Activated CD8-positive, alpha-beta memory T cell treated with anti-CD3 and anti-CD28 coated beads, Interleukin-2, amount 50 U/mL, for 1 hour (primary cell): ENCODE measurements around the gene AHNAK.

Experiments used
- DNase-seq: peaks from one replicate; pipeline ENCODE4 v3.0.0-alpha.2; 2020; ENCODE audit errors: extremely low read depth

Gene AHNAK

GRCh38 chr11:62498492-62499286 lies 47.9 kb downstream of the AHNAK start:
- no peak for DNase-seq

DNA sequence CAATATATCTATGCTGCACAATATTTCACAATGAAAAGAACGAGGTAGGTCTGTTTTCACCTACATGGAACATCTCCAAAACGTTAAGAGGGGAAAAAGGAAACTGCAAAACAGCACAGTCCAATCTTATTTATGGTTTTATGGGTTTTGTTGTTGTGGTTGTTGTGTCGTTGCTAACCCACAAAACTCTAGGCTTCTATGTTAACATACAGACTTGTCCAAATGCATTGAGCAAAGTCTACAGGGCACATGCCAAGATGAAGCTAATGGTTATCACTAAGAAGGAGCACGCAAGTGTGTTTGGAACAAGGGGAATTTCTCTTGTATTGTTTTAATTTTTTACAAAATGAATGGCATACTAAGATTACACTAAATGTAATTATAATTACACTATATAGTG lies 48.6 kb downstream of the AHNAK start:
- DNase-seq = no peak

GRCh38 chr11:62497132-62497801 lies 49.3 kb downstream of the AHNAK start:
- DNase-seq = no peak

DNA sequence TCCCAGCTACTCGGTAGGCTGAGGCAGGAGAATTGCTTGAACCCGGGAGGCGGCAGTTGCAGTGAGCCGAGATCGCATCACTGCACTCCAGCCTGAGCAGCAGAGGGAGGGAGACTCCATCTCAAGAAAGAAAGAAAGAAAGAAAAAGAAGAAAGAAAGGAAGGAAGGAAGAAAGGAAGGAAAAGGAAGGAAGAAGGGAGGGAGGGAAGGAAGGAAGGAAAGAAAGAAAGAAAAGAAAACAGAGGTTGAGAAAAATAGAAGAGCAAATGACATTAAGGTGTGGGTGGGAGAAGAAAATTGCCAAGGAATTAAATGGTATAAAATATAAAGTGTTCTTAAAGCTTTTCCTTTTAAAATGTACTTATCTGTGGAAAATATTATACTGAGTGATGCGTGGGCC lies 49.9 kb downstream of the AHNAK start:
- DNase-seq = no peak

DNA sequence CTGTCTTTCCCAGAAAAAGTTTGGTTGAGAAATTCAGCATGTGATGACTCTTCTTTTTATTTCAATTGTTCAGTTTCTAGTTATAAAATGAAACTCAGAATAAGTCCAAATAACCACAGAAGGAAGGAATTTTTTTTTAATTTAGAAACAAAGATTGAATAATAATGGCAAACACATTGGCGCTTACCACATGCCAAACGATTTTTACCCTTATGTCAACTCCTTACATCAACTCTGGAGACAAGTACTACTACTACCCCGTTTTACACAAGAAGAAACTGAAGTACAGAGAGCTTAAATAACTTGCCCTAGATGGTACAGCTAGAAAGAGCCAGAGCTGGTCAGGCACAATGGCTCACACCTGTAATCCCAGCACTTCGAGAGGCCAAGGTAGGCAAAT lies 52.4 kb downstream of the AHNAK start:
- no peak for DNase-seq

DNA sequence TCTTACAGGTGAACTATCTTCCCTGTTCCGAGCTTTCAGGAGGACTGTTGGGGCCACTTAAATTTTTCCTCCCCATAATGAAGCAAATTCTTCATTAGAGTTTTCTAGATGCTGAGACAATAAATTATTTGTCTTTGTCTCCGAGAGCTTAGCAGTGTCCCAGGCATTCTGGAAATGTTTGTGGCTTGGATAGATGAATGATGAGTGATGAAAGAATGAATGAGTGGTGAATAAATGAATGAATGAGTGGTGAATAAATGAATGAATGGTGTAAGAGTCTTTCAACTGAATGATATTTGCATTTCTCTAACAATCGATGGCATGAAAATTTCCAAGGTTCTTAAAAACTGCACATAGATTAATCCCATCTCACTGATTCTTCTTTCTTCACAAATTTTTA lies 52.8 kb downstream of the AHNAK start:
- DNase-seq = no peak

DNA sequence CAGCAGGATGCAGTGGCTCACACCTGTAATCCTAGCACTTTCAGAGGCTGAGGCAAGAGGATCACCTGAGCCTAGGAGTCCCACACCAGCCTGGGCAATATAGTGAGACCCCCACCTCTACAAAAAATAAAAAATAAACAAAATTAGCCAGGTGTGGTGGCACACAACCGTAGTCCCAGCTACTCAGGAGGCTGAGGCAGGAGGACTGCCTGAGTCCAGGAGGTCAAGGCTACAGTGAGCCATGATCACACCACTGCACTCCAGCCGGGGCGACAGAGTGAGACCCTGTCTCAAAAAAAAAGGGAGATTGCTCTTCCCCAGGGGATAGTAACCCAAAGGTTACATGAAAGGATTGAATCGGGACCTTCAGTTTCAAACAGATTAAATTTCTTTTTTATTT lies 54.0 kb downstream of the AHNAK start:
- DNase-seq = no peak

GRCh38 chr11:62491571-62492329 lies 54.9 kb downstream of the AHNAK start:
- DNase-seq = no peak

GRCh38 chr11:62489204-62489603 lies 57.4 kb downstream of the AHNAK start:
- DNase-seq = no peak

DNA sequence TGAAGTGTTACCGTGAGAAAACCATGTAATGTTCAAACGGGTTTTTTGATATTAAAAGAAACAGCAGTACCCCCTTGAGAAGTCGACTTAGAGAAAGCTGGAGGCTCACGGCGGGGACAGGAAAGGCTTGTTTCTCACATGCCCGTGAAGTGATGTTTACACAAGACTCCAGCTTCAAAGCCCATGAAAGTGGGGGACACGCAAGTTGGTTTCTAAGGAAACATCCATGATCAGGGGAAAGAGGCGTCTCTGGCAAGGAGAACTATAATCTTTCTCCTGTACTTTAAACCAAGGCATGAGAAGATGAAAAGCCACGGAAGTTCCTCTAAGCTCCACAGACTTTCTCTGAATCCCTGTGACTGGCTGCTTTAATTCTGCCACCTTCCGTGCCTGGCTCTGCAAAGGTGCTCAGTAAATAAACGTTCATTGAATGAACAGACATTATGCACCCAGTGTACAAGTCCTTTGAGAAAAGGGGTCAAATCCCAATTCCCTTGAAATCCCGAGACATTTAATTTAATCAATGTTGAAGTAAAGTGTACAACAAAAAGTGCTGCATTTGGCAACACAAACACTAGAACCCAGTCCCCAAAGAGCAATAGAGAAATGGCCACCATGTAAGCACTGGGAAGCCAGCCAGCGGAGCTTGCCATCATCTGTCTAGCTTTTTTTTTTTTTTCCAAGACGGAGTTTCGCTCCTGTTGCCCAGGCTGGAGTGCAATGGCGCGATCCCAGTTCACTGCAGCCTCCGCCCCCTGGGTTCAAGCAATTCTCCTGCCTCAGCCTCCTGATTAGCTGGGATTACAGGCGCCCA lies 58.7 kb downstream of the AHNAK start:
- DNase-seq = no peak

DNA sequence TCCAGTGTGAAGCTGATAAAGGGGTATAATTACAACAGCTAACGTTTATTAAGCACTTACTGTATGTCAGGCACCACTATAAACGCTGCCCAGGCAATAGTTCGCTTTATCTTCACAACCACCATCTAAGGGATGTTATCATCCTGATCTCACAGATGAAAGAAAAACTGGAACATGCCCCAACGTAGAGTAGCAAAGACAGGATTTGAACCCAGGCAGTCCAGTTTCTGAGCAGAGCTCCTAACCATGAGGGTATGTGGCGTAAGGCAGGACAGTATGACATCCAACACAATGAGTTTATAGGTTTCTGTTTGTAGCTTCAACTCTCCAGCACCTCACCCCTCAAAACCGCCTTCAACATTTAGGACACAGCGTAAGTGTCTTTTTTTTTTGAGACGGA lies 59.5 kb downstream of the AHNAK start:
- DNase-seq = no peak

GRCh38 chr11:62484352-62484751 lies 62.3 kb downstream of the AHNAK start:
- no peak for DNase-seq

DNA sequence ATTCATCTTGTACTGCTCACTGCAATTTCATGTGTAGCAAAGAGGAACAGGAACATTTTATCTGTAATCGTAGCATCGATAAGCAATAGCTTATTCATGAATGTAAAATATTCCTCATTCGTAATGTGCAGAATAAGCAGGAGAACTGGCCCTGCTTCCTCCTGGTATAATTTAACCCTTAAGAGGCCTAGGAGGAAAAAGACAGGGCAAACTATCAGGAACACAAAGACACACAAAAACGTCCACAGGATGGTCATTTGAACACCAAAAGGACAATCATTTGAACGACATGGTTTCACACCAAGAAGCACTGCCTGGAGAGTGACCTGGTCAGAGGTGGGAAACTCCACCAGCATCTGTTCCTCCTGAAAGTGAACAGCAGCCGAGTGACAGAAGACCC lies 63.9 kb downstream of the AHNAK start:
- no peak for DNase-seq

GRCh38 chr11:62479631-62480201 lies 66.9 kb downstream of the AHNAK start:
- DNase-seq = no peak

DNA sequence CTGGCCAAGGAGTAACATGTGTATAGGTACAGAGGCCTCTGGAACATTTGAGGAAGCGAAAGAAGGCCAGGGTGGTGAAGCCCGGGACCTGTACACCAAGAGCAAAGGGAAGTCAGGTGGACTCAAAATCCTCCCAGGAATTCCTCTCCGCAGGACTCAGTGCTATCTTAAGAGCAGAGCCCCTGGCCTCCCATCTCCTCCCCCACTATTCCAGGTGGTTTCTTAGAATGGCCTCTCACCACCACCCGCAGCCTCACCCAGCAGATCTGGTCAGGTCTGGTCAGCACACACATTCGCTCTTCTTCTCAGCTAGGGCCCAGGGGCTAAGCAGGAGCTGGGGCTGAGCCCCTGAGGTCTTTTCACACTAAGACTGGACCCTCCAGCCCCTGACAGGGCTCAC lies 68.7 kb downstream of the AHNAK start:
- DNase-seq = no peak

DNA sequence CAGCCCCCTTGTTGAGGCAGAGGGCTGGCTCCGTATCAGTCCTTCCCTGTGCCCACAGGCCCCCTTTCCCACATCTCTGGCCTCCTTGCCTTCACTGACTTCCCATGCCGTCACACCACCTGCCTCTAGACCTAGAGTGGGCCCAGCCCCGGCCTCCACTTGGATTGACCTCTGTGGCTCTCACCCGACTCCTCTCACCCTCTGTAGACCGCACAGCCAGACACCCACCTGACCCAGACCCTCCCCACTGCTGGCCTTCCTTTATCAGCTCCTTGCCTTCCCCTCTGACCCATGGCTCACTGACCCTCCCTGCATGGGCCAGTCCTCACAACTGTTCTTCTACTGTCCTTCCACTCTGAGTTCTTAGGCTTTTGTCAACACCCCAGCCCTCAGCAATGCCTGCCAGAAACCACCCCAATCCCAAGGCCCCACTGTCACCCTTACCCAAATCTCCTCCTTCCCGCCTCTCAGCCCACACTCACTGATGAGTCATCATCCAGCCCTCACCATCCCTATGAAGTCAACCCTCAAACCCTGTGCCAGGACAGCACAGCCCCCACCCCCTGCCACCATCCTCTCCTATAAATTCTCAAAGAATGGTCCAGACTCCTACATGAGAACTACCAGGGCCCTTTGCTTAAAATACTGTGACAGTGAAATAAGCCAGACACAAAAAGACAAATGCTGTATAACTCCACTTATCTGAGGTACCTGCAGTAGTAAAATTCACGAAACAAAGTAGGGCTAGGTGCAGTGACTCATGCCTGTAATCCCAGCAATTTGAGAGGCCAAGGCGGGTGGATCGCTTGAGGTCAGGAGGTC lies 74.3 kb downstream of the AHNAK start:
- no peak for DNase-seq

GRCh38 chr11:62471603-62472002 lies 75.0 kb downstream of the AHNAK start:
- DNase-seq = no peak

DNA sequence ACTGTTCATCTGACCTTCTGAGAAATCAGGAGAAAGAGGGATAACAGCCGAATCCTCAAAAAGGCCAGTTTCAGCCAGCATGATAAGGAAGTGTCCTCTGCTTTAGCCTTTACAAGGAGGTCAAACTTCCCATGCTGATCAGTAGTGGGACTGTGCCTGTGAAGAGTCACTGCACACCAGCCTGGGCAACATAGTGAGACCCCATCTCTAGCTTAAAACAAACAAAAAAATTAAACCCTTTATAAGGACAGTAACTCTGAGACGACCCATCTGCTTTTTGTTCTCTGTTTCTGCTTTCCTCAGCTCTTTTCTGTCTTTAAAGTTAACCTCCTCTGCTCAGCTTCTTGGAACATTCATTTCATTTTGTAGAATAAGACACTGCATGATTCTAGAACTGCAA lies 78.0 kb downstream of the AHNAK start:
- DNase-seq = no peak

- no peak for DNase-seq
Observed at GRCh38 chr11:62466444-62466843, 80.2 kb downstream of the AHNAK start.

- no peak for DNase-seq
Observed at GRCh38 chr11:62464655-62465054, 82.0 kb downstream of the AHNAK start.

- DNase-seq = no peak
Observed at GRCh38 chr11:62463121-62463542, 83.5 kb downstream of the AHNAK start.
